H9 (cell line): ENCODE data around the gene KCTD19. TPM values are rescaled to one million over a fixed set of nuclear protein-coding genes. Genes with fewer than 3 reads are reported as not detected.
A peak's percentile ranks its signal among the peaks of the same experiment; 100 is the strongest.

Experiments
- DNase-seq: peaks from one replicate; pipeline ENCODE4 v3.0.0-alpha.2; 2017
- H2AFZ ChIP-seq: one replicate; pipeline ENCODE4 v1.6.1; 2013; ENCODE audit warnings: mild to moderate bottlenecking, low read length, control low read depth, moderate library complexity
- H2AK5ac ChIP-seq: 2 replicates; pipeline ENCODE4 v1.6.1; 2013; ENCODE audit warnings: low read length, control low read depth, mixed read lengths; ENCODE audit not compliant: insufficient read length
- H2BK120ac ChIP-seq: one replicate; pipeline ENCODE4 v1.6.1; 2013; ENCODE audit warnings: low read depth, mild to moderate bottlenecking, low read length, control low read depth, inconsistent platforms; ENCODE audit not compliant: poor library complexity, severe bottlenecking
- H2BK12ac ChIP-seq: 2 replicates; pipeline ENCODE4 v1.6.1; 2013; ENCODE audit warnings: low read length, control low read depth, mixed read lengths, low read depth; ENCODE audit not compliant: insufficient read length
- H2BK15ac ChIP-seq: 2 replicates; pipeline ENCODE4 v1.6.1; 2013; ENCODE audit warnings: low read depth, low read length, control low read depth
- H2BK20ac ChIP-seq: one replicate; pipeline ENCODE4 v1.6.1; 2013; ENCODE audit warnings: low read depth, mild to moderate bottlenecking, low read length, control low read depth, inconsistent platforms; ENCODE audit not compliant: poor library complexity, severe bottlenecking
- H2BK5ac ChIP-seq: 2 replicates; pipeline ENCODE4 v1.6.1; 2013; ENCODE audit warnings: low read length, control low read depth, mixed read lengths; ENCODE audit not compliant: insufficient read length
- H3K14ac ChIP-seq: 2 replicates; pipeline ENCODE4 v1.6.1; 2013; ENCODE audit warnings: low read length, control low read depth; ENCODE audit not compliant: insufficient read depth
- H3K18ac ChIP-seq: 2 replicates; pipeline ENCODE4 v1.6.1; 2013; ENCODE audit warnings: low read depth, mild to moderate bottlenecking, mixed read lengths, low read length, control low read depth; ENCODE audit not compliant: insufficient read length
- H3K23ac ChIP-seq: 2 replicates; pipeline ENCODE4 v1.6.1; 2013; ENCODE audit warnings: low read length, control low read depth, mixed read lengths, low read depth; ENCODE audit not compliant: insufficient read length
- H3K23me2 ChIP-seq: 2 replicates; pipeline ENCODE4 v1.6.1; 2013; ENCODE audit warnings: low read depth, mild to moderate bottlenecking, mixed read lengths, low read length, control low read depth; ENCODE audit not compliant: insufficient read length, poor library complexity, severe bottlenecking
- H3K27ac ChIP-seq: 2 replicates; pipeline ENCODE4 v1.5.1; 2013; ENCODE audit warnings: low read length, control low read depth, mixed read lengths, low read depth; ENCODE audit not compliant: insufficient read length
- H3K27me3 ChIP-seq: 2 replicates; pipeline ENCODE4 v1.6.1; 2013; ENCODE audit warnings: low read length, control low read depth, inconsistent platforms; ENCODE audit not compliant: insufficient read depth
- H3K4ac ChIP-seq: 2 replicates; pipeline ENCODE4 v1.6.1; 2013; ENCODE audit warnings: low read depth, mild to moderate bottlenecking, control low read depth, inconsistent platforms, low read length, moderate library complexity
- H3K4me1 ChIP-seq: 2 replicates; pipeline ENCODE4 v1.6.1; 2013; ENCODE audit warnings: low read length, control low read depth, inconsistent platforms; ENCODE audit not compliant: insufficient read depth
- H3K4me2 ChIP-seq: 2 replicates; pipeline ENCODE4 v1.6.1; 2013; ENCODE audit warnings: low read length, control low read depth, mixed read lengths; ENCODE audit not compliant: insufficient read length, insufficient read depth
- H3K56ac ChIP-seq: 2 replicates; pipeline ENCODE4 v1.6.1; 2013; ENCODE audit warnings: low read depth, mild to moderate bottlenecking, mixed read lengths, low read length, control low read depth; ENCODE audit not compliant: insufficient read length
- H3K79me1 ChIP-seq: 2 replicates; pipeline ENCODE4 v1.6.1; 2013; ENCODE audit warnings: low read depth, mild to moderate bottlenecking, moderate library complexity, low read length, control low read depth, inconsistent platforms; ENCODE audit not compliant: insufficient read depth, poor library complexity, severe bottlenecking
- H3K79me2 ChIP-seq: 2 replicates; pipeline ENCODE4 v1.6.1; 2013; ENCODE audit warnings: low read length, control low read depth, inconsistent platforms; ENCODE audit not compliant: insufficient read depth
- H3K9ac ChIP-seq: 2 replicates; pipeline ENCODE4 v1.6.1; 2013; ENCODE audit warnings: low read length, control low read depth, mixed read lengths; ENCODE audit not compliant: insufficient read length; ENCODE audit errors: extremely low read depth
- H3K9me3 ChIP-seq: one replicate; pipeline ENCODE4 v1.6.1; 2013; ENCODE audit warnings: low read depth, low read length, inconsistent platforms; ENCODE audit not compliant: control insufficient read depth
- H3T11ph ChIP-seq: one replicate; pipeline ENCODE4 v1.6.1; 2013; ENCODE audit warnings: mild to moderate bottlenecking, low read length, control low read depth, inconsistent platforms
- H4K20me1 ChIP-seq: one replicate; pipeline ENCODE4 v1.6.1; 2013; ENCODE audit not compliant: control insufficient read depth, insufficient read length, insufficient read depth
- H4K5ac ChIP-seq: 2 replicates; pipeline ENCODE4 v1.6.1; 2013; ENCODE audit warnings: low read depth, mild to moderate bottlenecking, mixed read lengths, low read length, control low read depth; ENCODE audit not compliant: insufficient read length
- H4K8ac ChIP-seq: replicated peaks from 2 replicates; pipeline ENCODE4 v1.6.1; 2013; ENCODE audit warnings: low read length, control low read depth, mixed read lengths, low read depth; ENCODE audit not compliant: insufficient read length
- H4K91ac ChIP-seq: 2 replicates; pipeline ENCODE4 v1.6.1; 2013; ENCODE audit warnings: low read depth, mild to moderate bottlenecking, moderate library complexity, mixed read lengths, low read length, control low read depth; ENCODE audit not compliant: insufficient read length
- H3K27ac Mint-ChIP-seq, 3 experiments: 2 replicates in 2 of 3; 3 replicates in 1 of 3; pipeline ENCODE4 v1.8.0; 2020 to 2021; ENCODE audit warnings: mixed read lengths in 3 of 3, mild to moderate bottlenecking in 1 of 3, moderate library complexity in 1 of 3
- H3K27me3 Mint-ChIP-seq: 2 replicates; pipeline ENCODE4 v1.8.0; 2021; ENCODE audit warnings: low read depth, mild to moderate bottlenecking, moderate library complexity, mixed read lengths
- H3K36me3 Mint-ChIP-seq, 3 experiments: 2 replicates in 2 of 3; 3 replicates in 1 of 3; pipeline ENCODE4 v1.8.0; 2020 to 2021; ENCODE audit warnings: low read depth in 3 of 3, mixed read lengths in 3 of 3; ENCODE audit not compliant: insufficient read depth in 1 of 3
- H3K4me1 Mint-ChIP-seq, 2 experiments: 2 replicates each; pipeline ENCODE4 v1.8.0; 2020; ENCODE audit warnings: mixed read lengths in 2 of 2
- H3K4me3 Mint-ChIP-seq, 2 experiments: 2 replicates in 1 of 2; 3 replicates in 1 of 2; pipeline ENCODE4 v1.8.0; 2020 to 2021; ENCODE audit warnings: mild to moderate bottlenecking in 2 of 2, mixed read lengths in 2 of 2, moderate library complexity in 1 of 2
- H3K9me3 Mint-ChIP-seq, 2 experiments: 2 replicates in 1 of 2; 3 replicates in 1 of 2; pipeline ENCODE4 v1.8.0; 2020; ENCODE audit warnings: mild to moderate bottlenecking in 2 of 2, mixed read lengths in 2 of 2, moderate library complexity in 1 of 2
- WGBS: extraction: QIAGEN DNeasy Blood & Tissue Kit; methylation state at CpG from one replicate; pipeline ENCODE4 v1.1.7; 2013; ENCODE audit warnings: missing lambda C conversion rate, low lambda C conversion rate, mixed read lengths; ENCODE audit not compliant: insufficient read length; ENCODE audit errors: extremely low coverage; 5-methylcytosine and 5-hydroxymethylcytosine counted together
- total RNA-seq: library from RNA; stranded (reverse); gene quantifications from 2 replicates; pipeline ENCODE4 v1.2.1, GENCODE V29; 2021
- TF ChIP-seq, protein P1 (sequence below): fragments of 200-600 bp; sonication (generic); conservative IDR thresholded peaks from 3 replicates; pipeline ENCODE4 v1.8.0; 2021; ENCODE audit warnings: antibody characterized with exemption, mild to moderate bottlenecking

The KCTD19 gene
- total RNA-seq, 1 experiment from 2014 or later, result 0.13 TPM

- H3K56ac ChIP-seq, result no peak overlapping the region
- peaks cover 3% of the 10 kb centered on the region for H4K20me1 ChIP-seq
- H2AFZ ChIP-seq, result no peak overlapping the region
- peak overlapping the region in 1 of 3 experiments; percentile 44; a peak in 2 of 7 replicates for H3K27ac Mint-ChIP-seq
- H3K9ac ChIP-seq, result no peak overlapping the region
- DNase-seq, result no peak
- H2AK5ac ChIP-seq, result no peak overlapping the region
- peaks cover 15% of the 10 kb centered on the region for H3K23me2 ChIP-seq
- no peaks in the 10 kb centered on the region; the same call in 1 of the 2 replicates for H3K79me2 ChIP-seq
- H3K27me3 Mint-ChIP-seq, result no peaks in the 10 kb centered on the region; the same call in 1 of the 2 replicates
- H3K79me1 ChIP-seq, result peaks cover 4% of the 10 kb centered on the region
- no CpG with 5 or more reads among the region's 4 CpGs for WGBS
- no peak overlapping the region for H3K14ac ChIP-seq
- H2BK5ac ChIP-seq, result no peak overlapping the region
- H3K4me3 Mint-ChIP-seq, result no peak overlapping the region
- H3K27me3 ChIP-seq, result no peaks in the 10 kb centered on the region
- H3K23ac ChIP-seq, result no peak overlapping the region
- H4K91ac ChIP-seq, result no peak overlapping the region
- no peaks in the 10 kb centered on the region for H3K9me3 ChIP-seq
- H3T11ph ChIP-seq, result no peak overlapping the region
- H3K18ac ChIP-seq, result no peak overlapping the region
- no peak overlapping the region for H2BK20ac ChIP-seq
- H4K5ac ChIP-seq, result no peak overlapping the region
- H3K9me3 Mint-ChIP-seq, result no peaks in the 10 kb centered on the region
- H4K8ac ChIP-seq, result no peak overlapping the region
- H2BK12ac ChIP-seq, result no peak overlapping the region
- H3K4me1 Mint-ChIP-seq, result peaks cover 21 to 31% of the 10 kb centered on the region in 2 experiments
- no peak overlapping the region for H3K4me2 ChIP-seq
- no peak overlapping the region for H3K27ac ChIP-seq
- no peak overlapping the region for H3K4ac ChIP-seq
- no peak overlapping the region for H2BK15ac ChIP-seq
- H3K36me3 Mint-ChIP-seq, result peaks cover 6 to 27% (median 16%) of the 10 kb centered on the region in 3 experiments; a peak in 6 of 7 replicates
- H3K4me1 ChIP-seq, result peaks cover 11% of the 10 kb centered on the region; the same call in 1 of the 2 replicates
- no peak overlapping the region for H2BK120ac ChIP-seq
- TF ChIP-seq, protein P1, sequence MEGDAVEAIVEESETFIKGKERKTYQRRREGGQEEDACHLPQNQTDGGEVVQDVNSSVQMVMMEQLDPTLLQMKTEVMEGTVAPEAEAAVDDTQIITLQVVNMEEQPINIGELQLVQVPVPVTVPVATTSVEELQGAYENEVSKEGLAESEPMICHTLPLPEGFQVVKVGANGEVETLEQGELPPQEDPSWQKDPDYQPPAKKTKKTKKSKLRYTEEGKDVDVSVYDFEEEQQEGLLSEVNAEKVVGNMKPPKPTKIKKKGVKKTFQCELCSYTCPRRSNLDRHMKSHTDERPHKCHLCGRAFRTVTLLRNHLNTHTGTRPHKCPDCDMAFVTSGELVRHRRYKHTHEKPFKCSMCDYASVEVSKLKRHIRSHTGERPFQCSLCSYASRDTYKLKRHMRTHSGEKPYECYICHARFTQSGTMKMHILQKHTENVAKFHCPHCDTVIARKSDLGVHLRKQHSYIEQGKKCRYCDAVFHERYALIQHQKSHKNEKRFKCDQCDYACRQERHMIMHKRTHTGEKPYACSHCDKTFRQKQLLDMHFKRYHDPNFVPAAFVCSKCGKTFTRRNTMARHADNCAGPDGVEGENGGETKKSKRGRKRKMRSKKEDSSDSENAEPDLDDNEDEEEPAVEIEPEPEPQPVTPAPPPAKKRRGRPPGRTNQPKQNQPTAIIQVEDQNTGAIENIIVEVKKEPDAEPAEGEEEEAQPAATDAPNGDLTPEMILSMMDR, result no peak
Measured at GRCh38 chr16:67242138-67242730, 84.3 kb downstream of the KCTD19 start.
